H1 (cell line): Measurements from ENCODE around the gene ZNF471. TPM values are rescaled to one million over a fixed set of nuclear protein-coding genes. Genes with fewer than 3 reads are reported as not detected.

Source experiments
- CTCF ChIP-seq, 3 experiments: IDR thresholded peaks; 1 replicate in 2 of 3; 2 replicates in 1 of 3; pipeline versions ENCODE4 v1.5.1 to v1.6.1; 2011; ENCODE audit warnings: low read length in 3 of 3, mild to moderate bottlenecking in 3 of 3, inconsistent platforms in 2 of 3, low read depth in 1 of 3, moderate library complexity in 1 of 3; ENCODE audit not compliant: insufficient read depth in 1 of 3; ENCODE audit errors: control extremely low read depth in 1 of 3
- HDAC2 ChIP-seq, 2 experiments: fragments of 300-600 bp in 1 of 2; sonication (generic) in 1 of 2; IDR thresholded peaks; 2 replicates each; pipeline ENCODE4 v1.6.1; 2011 to 2012; ENCODE audit warnings: low read depth in 2 of 2, low read length in 2 of 2, mild to moderate bottlenecking in 2 of 2, moderate library complexity in 2 of 2, borderline replicate concordance in 1 of 2, inconsistent platforms in 1 of 2
- JUN ChIP-seq: IDR thresholded peaks from 2 replicates; pipeline ENCODE4 v1.6.1; 2011; ENCODE audit warnings: low read depth, mild to moderate bottlenecking, improper control_type of control experiment, low read length
- KDM5A ChIP-seq: fragments of 200-600 bp; IDR thresholded peaks from 2 replicates; pipeline ENCODE4 v1.7.1; 2012; ENCODE audit warnings: mild to moderate bottlenecking, low read length, inconsistent platforms, mixed read lengths
- PHF8 ChIP-seq: fragments of 200-600 bp; sonication (generic); conservative IDR thresholded peaks from 2 replicates; pipeline ENCODE4 v1.7.1; 2012; ENCODE audit warnings: low read depth, mild to moderate bottlenecking, inconsistent platforms, low read length, moderate library complexity
- polyA plus RNA-seq, 7 experiments: library from polyadenylated mRNA; depleted of rRNA in 3 of 7; stranded (reverse) in 5 of 7; unstranded in 2 of 7; fragments of >200 nt in 5 of 7; fragments of 200-250 nt in 2 of 7; gene quantifications; 1 replicate in 5 of 7; 2 replicates in 1 of 7; 4 replicates in 1 of 7; pipeline versions ENCODE4 v1.2.1 to v1.2.3, GENCODE V29; 2011 to 2013; ENCODE audit warnings: missing spikeins in 2 of 7, mixed read lengths in 2 of 7
- total RNA-seq: library from RNA; stranded (reverse); fragmentation: NEBNext Ultra II Directional; extraction: Animal tissue kit (Norgen Biotek cat#: 25700); gene quantifications from 2 replicates; pipeline ENCODE4 v1.2.1, GENCODE V29; 2021

Gene ZNF471
- total and polyA plus RNA-seq, 2 of the 8 experiments (the other 6 are each of a cell fraction or from before 2014, with no cell fraction given), result 0.73 to 0.74 TPM

GRCh38 chr19:56476651-56477428, 30.8 kb upstream of the ZNF471 start, which contains the start of gene ZNF667 (continued):
- TF ChIP-seq CTCF (IDR thresholded peaks at IDR 0.05; ENCODE audit: control extremely low read depth in 1 of 3, insufficient read depth in 1 of 3, low read depth in 1 of 3, low read length in 3 of 3) (no peak), KDM5A (no peak), HDAC2 (IDR thresholded peaks at IDR 0.05; ENCODE audit: borderline replicate concordance in 1 of 2, low read depth in 2 of 2, low read length in 2 of 2) (peak in 1 of 2 experiments; percentile 59; a peak in 1 of 4 replicates), JUN (no peak), PHF8 (no peak)
